GM18519 (cell line): ENCODE data around the gene GIMAP2.
"Not testable (repeated sequence)": the region's sequence is repeated elsewhere in the genome, so short reads cannot be mapped to it uniquely, and the experiment has no call there.

Experiments
- ATAC-seq: cut with Tn5 transposase; IDR thresholded peaks from one replicate; pipeline ENCODE4 v1.9.1; 2021; ENCODE audit warnings: mild to moderate bottlenecking, moderate library complexity; ENCODE audit not compliant: unreplicated experiment, low FRiP score

GIMAP2 gene

GRCh38 chr7:150676276-150676675, 9.2 kb upstream of the GIMAP2 start:
- not testable (repeated sequence) for ATAC-seq

DNA sequence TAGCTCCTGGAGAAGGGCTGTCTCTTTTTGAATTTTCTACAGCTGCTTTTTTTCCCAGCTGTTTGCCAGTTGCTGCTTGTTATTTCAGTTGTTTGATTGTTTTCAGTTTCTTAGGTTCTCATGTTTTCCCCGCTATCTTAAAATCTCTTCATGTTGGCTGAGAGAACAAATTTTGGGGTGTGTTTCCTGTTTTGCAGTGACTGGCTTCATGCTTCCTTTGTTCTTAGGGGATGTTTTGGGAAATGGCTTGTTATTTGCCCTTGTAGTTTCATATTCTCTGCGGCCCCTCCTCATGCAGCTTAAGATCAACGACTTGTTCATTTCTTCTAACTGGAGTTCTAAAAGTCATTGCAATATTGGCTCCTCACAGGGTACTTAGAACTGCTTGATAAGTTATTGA, 8.7 kb upstream of the GIMAP2 start:
- ATAC-seq = not testable (repeated sequence)

- not testable (repeated sequence) for ATAC-seq
Measured at GRCh38 chr7:150678601-150679000, 6.9 kb upstream of the GIMAP2 start.

DNA sequence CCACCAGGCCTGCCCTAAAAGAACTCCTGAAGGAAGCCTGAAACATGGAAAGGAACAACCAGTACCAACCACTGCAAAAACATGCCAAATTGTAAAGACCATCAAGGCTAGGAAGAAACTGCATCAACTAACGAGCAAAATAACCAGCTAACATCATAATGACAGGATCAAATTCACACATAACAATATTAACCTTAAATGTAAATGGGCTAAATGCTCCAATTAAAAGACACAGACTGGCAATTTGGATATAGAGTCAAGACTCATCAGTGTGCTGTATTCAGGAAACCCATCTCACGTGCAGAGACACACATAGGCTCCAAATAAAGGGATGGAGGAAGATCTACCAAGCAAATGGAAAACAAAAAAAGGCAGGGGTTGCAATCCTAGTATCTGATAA, 5.1 kb upstream of the GIMAP2 start:
- ATAC-seq = not testable (repeated sequence)

GRCh38 chr7:150686030-150686631, 625 bp downstream of the GIMAP2 start:
- ATAC-seq = no peak

GRCh38 chr7:150688630-150689029, 3.1 kb downstream of the GIMAP2 start:
- ATAC-seq = no peak

GRCh38 chr7:150695654-150696053, 10.1 kb downstream of the GIMAP2 start:
- no peak for ATAC-seq

GRCh38 chr7:150703209-150703608, 17.7 kb downstream of the GIMAP2 start:
- ATAC-seq = no peak

DNA sequence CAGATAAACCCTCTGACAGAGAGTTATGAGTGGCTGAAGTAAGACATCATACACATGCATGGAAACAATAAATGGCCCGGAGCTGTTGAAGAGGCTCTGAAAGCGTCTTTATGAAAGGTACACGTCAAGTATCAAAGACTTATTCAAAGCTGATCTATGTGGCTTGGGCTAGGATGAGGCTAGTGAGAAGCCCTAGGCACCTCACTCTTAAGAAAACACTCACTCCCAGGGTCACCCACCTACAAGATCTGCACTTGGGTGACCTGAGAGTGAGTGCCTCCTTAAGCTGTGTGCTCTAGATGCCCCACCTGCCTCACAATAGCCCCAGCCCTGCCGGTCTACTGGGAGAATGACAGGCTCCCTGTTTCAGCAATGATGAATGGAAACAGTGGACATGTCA, 29.8 kb downstream of the GIMAP2 start:
- no peak for ATAC-seq

DNA sequence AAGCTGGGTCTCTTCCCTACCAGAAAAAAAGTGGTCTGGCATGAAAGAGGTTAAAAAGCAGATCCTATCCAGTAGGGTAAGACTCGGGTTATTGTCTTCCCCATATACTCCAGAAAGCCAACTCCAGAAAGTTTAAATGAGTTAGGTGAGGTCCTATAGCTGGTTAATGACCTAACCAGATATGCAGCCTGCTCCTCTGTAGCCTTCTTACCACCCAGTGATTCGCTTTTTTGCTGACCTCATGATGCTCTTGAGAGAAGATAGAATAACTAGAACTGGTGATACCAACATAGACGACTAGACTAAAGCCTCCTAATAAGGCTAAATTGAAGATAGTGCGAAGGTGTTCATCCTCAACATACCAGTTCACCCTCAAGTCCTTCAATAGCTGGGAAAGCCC, 30.2 kb downstream of the GIMAP2 start:
- ATAC-seq = no peak

- no peak for ATAC-seq
Measured at GRCh38 chr7:150716368-150716767, 30.9 kb downstream of the GIMAP2 start, which contains the start of gene GIMAP1. Gene GIMAP1, plus strand, starts transcription at chr7:150716613. Its CDS starts 2,435 bp downstream, at chr7:150719048.

DNA sequence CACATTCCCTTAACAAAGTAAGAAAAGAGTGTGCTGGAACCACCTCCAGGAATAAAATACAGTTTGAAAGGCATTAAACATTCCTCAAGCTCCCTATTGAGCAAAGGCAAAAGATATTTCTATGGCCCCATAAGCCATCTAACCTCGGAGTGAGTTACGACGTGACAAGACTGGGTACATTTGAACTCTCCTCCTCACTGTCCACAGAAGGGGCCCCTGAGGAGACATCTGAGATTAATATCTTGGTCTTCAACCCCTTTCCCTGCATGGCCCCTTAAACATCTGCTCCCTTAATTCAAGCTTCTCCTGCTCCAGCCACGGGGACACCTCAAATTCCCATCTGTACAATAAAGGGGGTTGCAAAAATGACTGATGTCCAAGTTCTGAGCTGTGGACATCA, 31.4 kb downstream of the GIMAP2 start:
- ATAC-seq = no peak

DNA sequence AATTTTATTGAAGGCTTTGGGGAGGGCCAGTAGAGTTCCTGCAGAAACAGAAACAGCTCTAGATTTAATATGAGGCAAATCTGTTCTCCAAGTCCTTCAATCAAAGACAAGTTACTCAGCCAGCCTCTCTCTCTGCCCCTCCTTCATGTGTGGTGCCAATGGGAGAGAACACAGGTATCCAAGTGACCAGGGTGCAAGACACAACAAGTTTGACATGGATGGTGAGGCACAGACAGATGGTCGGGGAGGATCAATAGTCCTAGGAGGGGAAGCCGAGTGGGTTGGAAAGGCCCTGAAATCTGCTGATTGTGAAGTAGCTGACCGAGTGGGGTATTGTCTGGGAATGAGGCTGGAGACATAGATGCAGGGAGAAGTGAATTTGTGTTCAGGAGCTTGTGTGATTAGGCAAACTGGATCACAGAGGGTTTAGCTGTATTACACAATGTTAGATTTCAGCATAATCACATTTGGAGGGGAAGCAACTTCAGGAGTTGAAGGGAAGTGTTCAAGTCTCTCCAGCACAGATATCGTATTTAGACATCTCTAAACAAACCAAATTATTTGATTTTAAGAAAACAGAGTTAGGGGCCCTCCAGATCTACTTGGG, 32.4 kb downstream of the GIMAP2 start:
- ATAC-seq = no peak

DNA sequence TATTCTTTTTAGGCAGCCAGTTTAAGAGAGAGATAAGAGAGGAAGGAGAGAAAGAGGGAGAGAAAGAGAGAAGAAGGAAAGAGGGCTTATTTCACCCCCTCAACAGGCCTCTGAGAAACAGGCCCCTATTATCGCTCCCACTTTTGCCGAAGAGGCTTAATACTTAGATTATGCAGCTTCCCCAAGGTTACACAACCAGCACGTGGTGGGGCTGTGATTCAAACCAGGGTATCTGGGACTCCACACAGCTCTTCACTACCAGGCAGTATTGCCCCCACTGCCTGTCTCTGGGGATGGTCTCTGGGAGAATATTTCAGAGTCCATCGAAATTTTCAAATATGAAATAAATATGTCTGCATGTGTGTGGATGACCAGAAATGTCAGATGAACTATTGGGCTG, 33.9 kb downstream of the GIMAP2 start:
- no peak for ATAC-seq

GRCh38 chr7:150719960-150720891, 34.7 kb downstream of the GIMAP2 start:
- ATAC-seq = no peak

GRCh38 chr7:150721970-150722373, 36.5 kb downstream of the GIMAP2 start:
- ATAC-seq = no peak

- ATAC-seq = no peak
Measured at GRCh38 chr7:150722431-150722931, 37.0 kb downstream of the GIMAP2 start.

DNA sequence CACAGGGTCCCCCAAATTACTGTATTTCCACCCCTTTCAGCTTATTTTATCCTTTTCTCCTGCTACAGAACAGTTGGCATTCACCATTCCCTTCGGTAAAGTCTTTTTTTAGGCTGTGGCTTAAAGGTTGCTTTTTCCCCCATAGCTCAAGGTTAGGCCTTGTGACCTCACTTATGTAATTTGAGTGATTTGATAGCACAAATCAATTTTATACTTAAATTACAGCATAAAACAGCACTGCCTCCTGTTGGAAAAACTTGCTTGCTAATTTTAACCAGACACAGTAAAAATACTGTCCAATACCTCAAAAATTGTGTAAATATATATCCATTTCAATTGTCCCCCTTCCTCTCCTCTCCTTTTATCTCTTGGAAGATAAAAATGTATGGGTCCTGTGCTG, 38.0 kb downstream of the GIMAP2 start:
- no peak for ATAC-seq

GRCh38 chr7:150727381-150727780, 41.9 kb downstream of the GIMAP2 start:
- ATAC-seq = no peak

DNA sequence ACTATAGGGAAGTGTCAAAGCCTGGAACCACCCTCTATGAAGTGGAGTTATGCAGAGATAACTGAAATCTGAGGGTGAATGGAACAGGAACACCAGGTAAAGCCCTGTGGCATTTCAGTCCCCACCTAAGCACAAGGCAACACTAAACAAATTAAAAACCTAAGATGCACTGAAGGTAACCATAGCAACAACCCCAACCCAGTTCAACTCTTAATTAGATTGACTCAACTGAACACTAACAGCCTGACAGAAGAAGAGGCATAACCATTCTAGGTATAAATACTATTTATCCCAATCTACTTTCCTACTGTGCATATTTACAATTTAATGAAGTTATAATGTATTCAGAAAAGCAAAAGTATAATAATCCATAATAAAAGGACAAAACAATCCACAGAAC, 42.5 kb downstream of the GIMAP2 start:
- no peak for ATAC-seq

DNA sequence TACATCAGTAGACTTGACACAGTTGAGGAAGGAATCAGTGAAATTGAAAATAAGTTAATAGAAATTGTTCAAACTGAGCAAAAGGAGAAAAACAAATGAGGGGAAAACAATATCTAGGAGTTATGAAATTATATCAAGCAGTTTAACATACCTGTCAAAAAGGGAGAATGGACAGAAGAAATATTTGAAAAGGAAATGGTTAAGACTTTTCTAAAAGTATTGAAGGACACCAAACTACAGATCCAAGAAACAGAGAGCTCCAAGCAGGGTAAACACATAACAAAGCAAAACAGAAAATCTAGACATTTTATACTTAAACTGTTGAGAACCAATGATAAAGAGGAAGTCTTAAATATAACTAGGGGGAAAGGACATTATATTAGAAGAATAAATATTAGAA, 43.1 kb downstream of the GIMAP2 start:
- ATAC-seq = no peak
